Measurements from ENCODE around the gene ZC3H18. TPM values are rescaled to one million over a fixed set of nuclear protein-coding genes. Genes with fewer than 3 reads are reported as not detected.

The ZC3H18 gene
- total and polyA plus RNA-seq, 2 of the 4 experiments (the other 2 are of a cell fraction): 3.4 to 21.3 TPM

GRCh38 chr16:88537859-88538258 lies 32.3 kb upstream of the ZC3H18 start:
- Histone ChIP-seq H2AFZ (replicated peaks; ENCODE audit: low read length, poor library complexity) (no peak overlapping the region), H2BK15ac (ENCODE audit: low read depth, low read length) (no peak overlapping the region), H3K56ac (ENCODE audit: extremely low read depth, insufficient read depth, low read length) (no peak overlapping the region), H3K36me3 (ENCODE audit: control insufficient read depth, insufficient read depth, low read length) (peaks cover 2% of the 10 kb centered on the region; the same call in 1 of the 2 replicates), H3K27me3 (ENCODE audit: control insufficient read depth, insufficient read depth, low read length) (peaks cover 34% of the 10 kb centered on the region), H3K9me3 (ENCODE audit: control insufficient read depth, insufficient read depth, low read length) (peaks cover 10% of the 10 kb centered on the region), H3K79me1 (ENCODE audit: low read depth in 1 of 2, low read length in 2 of 2) (peaks cover 5 to 16% of the 10 kb centered on the region in 2 experiments; a peak in 2 of 4 replicates), H2AK5ac (ENCODE audit: low read depth, low read length) (no peak overlapping the region), H3K4me3 (ENCODE audit: insufficient read depth, low read depth, low read length) (no peak overlapping the region), H3K4me1 (ENCODE audit: control insufficient read depth, insufficient read depth, low read length) (peaks cover 12% of the 10 kb centered on the region), H2BK20ac (ENCODE audit: low read depth, low read length) (no peak overlapping the region), H4K20me1 (ENCODE audit: insufficient read depth, low read length) (no peaks in the 10 kb centered on the region; the same call in 1 of the 2 replicates), H3K4ac (ENCODE audit: low read depth, low read length) (no peak overlapping the region), H3K23ac (ENCODE audit: low read depth, low read length) (no peak overlapping the region), H3K9ac (ENCODE audit: low read depth, low read length) (no peak overlapping the region), H3K14ac (replicated peaks; ENCODE audit: low read depth, low read length) (no peak overlapping the region), H2BK120ac (ENCODE audit: low read depth, low read length) (no peak overlapping the region), H2AK9ac (replicated peaks; ENCODE audit: low read depth, low read length, poor library complexity) (no peak overlapping the region), H4K5ac (ENCODE audit: low read depth, low read length) (no peak overlapping the region), H4K91ac (ENCODE audit: insufficient read depth, low read depth, low read length) (no peak overlapping the region), H3K18ac (ENCODE audit: low read depth, low read length) (no peak overlapping the region), H2BK5ac (ENCODE audit: low read depth, low read length, poor library complexity, severe bottlenecking) (no peak overlapping the region), H3K4me2 (ENCODE audit: low read depth, low read length) (no peak overlapping the region), H4K8ac (ENCODE audit: low read depth in 2 of 2, low read length in 2 of 2) (no peak overlapping the region), H3K9me1 (ENCODE audit: insufficient read depth, low read length) (no peaks in the 10 kb centered on the region), H3K27ac (ENCODE audit: insufficient read depth, low read length) (no peak overlapping the region)
- no peak for TF ChIP-seq FOS (IDR thresholded peaks at IDR 0.05; ENCODE audit: low read depth, low read length)
- no peak for TF ChIP-seq SMC3 (IDR thresholded peaks at IDR 0.05; ENCODE audit: low read depth, low read length)
- no peak for TF ChIP-seq CTCF (conservative IDR thresholded peaks at IDR 0.05; ENCODE audit: low read depth, low read length)
- no peak for TF ChIP-seq RCOR1 (IDR thresholded peaks at IDR 0.05; ENCODE audit: insufficient replicate concordance, low read length)
- no peak for TF ChIP-seq MAZ (IDR thresholded peaks at IDR 0.05; ENCODE audit: borderline replicate concordance, low read depth, low read length)
- no peak for TF ChIP-seq RFX5 (IDR thresholded peaks at IDR 0.05; ENCODE audit: low read depth, low read length)
- TF ChIP-seq USF2 (IDR thresholded peaks at IDR 0.05; ENCODE audit: low read depth, low read length): no peak
- no peak for TF ChIP-seq RAD21 (IDR thresholded peaks at IDR 0.05; ENCODE audit: low read length)
- TF ChIP-seq CEBPB (IDR thresholded peaks at IDR 0.05; ENCODE audit: low read depth, low read length): no peak
- TF ChIP-seq BHLHE40 (IDR thresholded peaks at IDR 0.05; ENCODE audit: low read depth, low read length): no peak
- ChIA-PET POLR2A (ENCODE audit: unreplicated experiment) (no interaction called here), CTCF (no interaction called here)
- no TSS peak for BruUV-seq (replicated peaks)
- WGBS, 2 experiments (ENCODE audit: extremely low coverage in 2 of 2, insufficient read length in 1 of 2): 66% methylated on average over 2 of the region's 4 CpGs; no CpG with 5 or more reads in 1 of the 2 experiments
- DNase-seq: no peak
- dilution Hi-C loops (cut with HindIII; ENCODE audit: low sequenced_read_pairs, unreplicated experiment) (no loop called here), in situ Hi-C loops (cut with MboI; ENCODE audit: low sequenced_read_pairs) (no loop called here), intact Hi-C loops (cut with micrococcal nuclease) (no loop called here)
- no peak for ATAC-seq (ENCODE audit: low read depth)
